B cell (primary cell): ENCODE results near the gene RPL19.

Experiments
- EZH2 ChIP-seq: IDR thresholded peaks from 2 replicates; pipeline ENCODE4 v1.6.1; 2012; ENCODE audit warnings: borderline replicate concordance, low read depth, mild to moderate bottlenecking, moderate library complexity, low read length; ENCODE audit not compliant: insufficient read depth, poor library complexity, severe bottlenecking
- TF ChIP-seq, protein P1 (sequence below): fragments of 200-600 bp; IDR thresholded peaks from one replicate; pipeline ENCODE4 v1.8.0; 2022; ENCODE audit warnings: antibody characterized with exemption, mild to moderate bottlenecking

- TF ChIP-seq EZH2 = no peak
- TF ChIP-seq, protein P1, sequence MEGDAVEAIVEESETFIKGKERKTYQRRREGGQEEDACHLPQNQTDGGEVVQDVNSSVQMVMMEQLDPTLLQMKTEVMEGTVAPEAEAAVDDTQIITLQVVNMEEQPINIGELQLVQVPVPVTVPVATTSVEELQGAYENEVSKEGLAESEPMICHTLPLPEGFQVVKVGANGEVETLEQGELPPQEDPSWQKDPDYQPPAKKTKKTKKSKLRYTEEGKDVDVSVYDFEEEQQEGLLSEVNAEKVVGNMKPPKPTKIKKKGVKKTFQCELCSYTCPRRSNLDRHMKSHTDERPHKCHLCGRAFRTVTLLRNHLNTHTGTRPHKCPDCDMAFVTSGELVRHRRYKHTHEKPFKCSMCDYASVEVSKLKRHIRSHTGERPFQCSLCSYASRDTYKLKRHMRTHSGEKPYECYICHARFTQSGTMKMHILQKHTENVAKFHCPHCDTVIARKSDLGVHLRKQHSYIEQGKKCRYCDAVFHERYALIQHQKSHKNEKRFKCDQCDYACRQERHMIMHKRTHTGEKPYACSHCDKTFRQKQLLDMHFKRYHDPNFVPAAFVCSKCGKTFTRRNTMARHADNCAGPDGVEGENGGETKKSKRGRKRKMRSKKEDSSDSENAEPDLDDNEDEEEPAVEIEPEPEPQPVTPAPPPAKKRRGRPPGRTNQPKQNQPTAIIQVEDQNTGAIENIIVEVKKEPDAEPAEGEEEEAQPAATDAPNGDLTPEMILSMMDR = no peak
Measured at GRCh38 chr17:39244016-39244599, 44.0 kb downstream of the RPL19 start.
